Adrenal gland (tissue), 12 donors: ENCODE data around the gene ADCY2. TPM values are rescaled to one million over a fixed set of nuclear protein-coding genes. Genes with fewer than 3 reads are reported as not detected.

Source experiments
- DNase-seq, 7 donors: peaks; one replicate each; pipeline ENCODE4 v3.0.0-alpha.2; 2019 to 2020
- H3K27ac ChIP-seq, 5 donors: fragments of 200-600 bp; sonication (generic) in 4 of 5; 1 replicate in 3 of 5; 2 replicates in 2 of 5; pipeline versions ENCODE4 v1.5.1 to v1.8.0; 2016 to 2020; ENCODE audit warnings: mild to moderate bottlenecking in 1 of 5
- H3K27me3 ChIP-seq: fragments of 200-600 bp; 2 replicates; pipeline ENCODE4 v1.8.0; 2021
- H3K36me3 ChIP-seq, 2 donors: fragments of 200-600 bp; replicated peaks in 1 of 2; 1 replicate in 1 of 2; 2 replicates in 1 of 2; pipeline versions ENCODE4 v1.5.1 to v1.8.0; 2018 to 2022
- H3K4me1 ChIP-seq, 2 donors: fragments of 200-600 bp; replicated peaks in 1 of 2; 1 replicate in 1 of 2; 2 replicates in 1 of 2; pipeline versions ENCODE4 v1.5.1 to v1.8.0; 2018 to 2021
- H3K4me3 ChIP-seq, 4 donors: fragments of 200-600 bp; sonication (generic) in 3 of 4; one replicate each; pipeline ENCODE4 v1.5.1; 2016 to 2018
- H3K9me3 ChIP-seq, 3 donors: fragments of 200-600 bp; sonication (generic) in 1 of 3; replicated peaks in 1 of 3; 1 replicate in 2 of 3; 2 replicates in 1 of 3; pipeline versions ENCODE4 v1.5.1 to v1.8.0; 2016 to 2021
- CTCF ChIP-seq, 6 experiments: fragments of 450-650 bp in 4 of 6; fragments of 200-600 bp in 2 of 6; sonication (generic) in 1 of 6; IDR thresholded peaks; 1 replicate in 5 of 6; 2 replicates in 1 of 6; pipeline versions ENCODE4 v1.5.1 to v1.8.0; 2016 to 2021; ENCODE audit warnings: antibody characterized with exemption in 6 of 6, mild to moderate bottlenecking in 2 of 6, moderate library complexity in 1 of 6
- POLR2A ChIP-seq, 2 donors: fragments of 450-650 bp; IDR thresholded peaks; one replicate each; pipeline ENCODE4 v1.6.1; 2017; ENCODE audit warnings: antibody characterized with exemption in 2 of 2, mild to moderate bottlenecking in 2 of 2, moderate library complexity in 1 of 2
- WGBS, 4 donors: extraction: QIAGEN DNeasy Blood & Tissue Kit in 2 of 4; methylation state at CpG; one replicate each; pipeline versions ENCODE4 v1.1.5 to v1.1.7; 2013 to 2017; 5-methylcytosine and 5-hydroxymethylcytosine counted together
- intact Hi-C, 2 donors: fragments of 100-400 bp; cut with DNase I; formaldehyde crosslinking; loops; one replicate each; pipeline versions ENCODE4 v1.14.1 to v1.15.0; 2022 to 2023
- polyA plus RNA-seq, 3 donors: library from polyadenylated mRNA; stranded (reverse); fragments of 200-250 nt in 2 of 3; fragments of 350-450 nt in 1 of 3; fragmentation: Illumina TruSeq in 1 of 3; extraction: RNeasy Lipid Tissue Mini Kit (QIAGEN cat#74804) in 1 of 3; gene quantifications; one replicate each; pipeline ENCODE4 v1.2.3, GENCODE V29; 2013 to 2014
- total RNA-seq, 9 donors: library from RNA; depleted of rRNA in 4 of 9; stranded (reverse); fragments of >200 nt in 4 of 9; fragments of 120-200 nt in 1 of 9; fragmentation: NEBNext Ultra II Directional in 1 of 9; extraction: Animal tissue kit (Norgen Biotek cat#: 25700) in 1 of 9; gene quantifications; one replicate each; pipeline versions ENCODE4 v1.1.0 to v1.2.4, GENCODE V29; 2013 to 2023
- donor health status: healthy with polysubstance abuse.
- donor health status: Bipolar disorder and iron deficiency.
- donor health status: DM: yes; HTN: yes; CAD: no.
- donor health status: DM: no; HTN: no; CAD: no.
- donor health status: DM: no; HTN: no; CAD: no.
- donor health status: DM: yes; HTN: yes; CAD: no.

Gene ADCY2
- total and polyA plus RNA-seq, 12 donors = 0.85 to 6.6 (median 2.3) TPM

GRCh38 chr5:7405277-7405676, 9.3 kb downstream of the ADCY2 start:
- no peaks in the 10 kb centered on the region for H3K36me3 ChIP-seq

GRCh38 chr5:7410936-7411511, 15.1 kb downstream of the ADCY2 start:
- DNase-seq = no peak
- TF ChIP-seq CTCF (IDR thresholded peaks at IDR 0.05) = no peak
- no peak for TF ChIP-seq POLR2A (IDR thresholded peaks at IDR 0.05)
- 58 to 74% (median 71%) methylated on average over 5 of the region's 5 CpGs for WGBS, 4 donors

More at GRCh38 chr5:7405277-7405676, 9.3 kb downstream of the ADCY2 start:
- TF ChIP-seq CTCF (IDR thresholded peaks at IDR 0.05) (no peak), POLR2A (IDR thresholded peaks at IDR 0.05) (no peak)
- intact Hi-C loops = no loop called here
- Histone ChIP-seq H3K4me3 (no peak overlapping the region), H3K9me3 (no peaks in the 10 kb centered on the region), H3K27me3 (no peaks in the 10 kb centered on the region), H3K4me1 (no peaks in the 10 kb centered on the region), H3K27ac (no peak overlapping the region)
- DNase-seq = no peak
- WGBS, 4 donors = 69 to 89% (median 84%) methylated on average over 1 of the region's 1 CpG

DNA sequence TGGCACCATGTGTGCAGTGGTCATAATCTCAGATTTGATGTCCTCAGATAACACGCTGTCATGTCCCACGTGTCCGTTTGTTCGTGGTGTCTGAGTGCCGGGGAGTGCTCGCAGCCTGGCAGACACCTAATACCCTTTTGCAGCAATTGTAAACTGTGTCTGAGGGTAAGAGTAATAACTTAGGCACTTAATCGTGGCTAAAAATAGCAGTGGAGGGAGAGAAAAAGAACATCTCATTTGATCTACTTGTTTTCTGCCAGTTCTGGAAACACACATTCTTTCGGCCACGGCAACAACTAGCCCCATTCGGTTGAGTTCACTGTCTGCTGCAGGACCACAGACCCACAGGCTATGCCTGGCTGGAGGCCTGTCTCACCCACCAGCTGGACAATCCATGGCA, 16.5 kb downstream of the ADCY2 start:
- Histone ChIP-seq H3K27me3 (no peaks in the 10 kb centered on the region), H3K36me3 (no peaks in the 10 kb centered on the region), H3K4me3 (no peak overlapping the region), H3K9me3 (no peaks in the 10 kb centered on the region), H3K4me1 (no peaks in the 10 kb centered on the region), H3K27ac (no peak overlapping the region)
- intact Hi-C loops = no loop called here
- TF ChIP-seq POLR2A (IDR thresholded peaks at IDR 0.05) (no peak), CTCF (IDR thresholded peaks at IDR 0.05) (no peak)
- WGBS, 4 donors = 67 to 80% (median 74%) methylated on average over 10 of the region's 10 CpGs
- peak in 1 of 7 donors; percentile 67 for DNase-seq

More at GRCh38 chr5:7410936-7411511, 15.1 kb downstream of the ADCY2 start:
- Histone ChIP-seq H3K27me3 (no peaks in the 10 kb centered on the region), H3K4me1 (no peaks in the 10 kb centered on the region), H3K36me3 (no peaks in the 10 kb centered on the region), H3K9me3 (no peaks in the 10 kb centered on the region), H3K4me3 (no peak overlapping the region), H3K27ac (no peak overlapping the region)
- intact Hi-C loops = no loop called here

DNA sequence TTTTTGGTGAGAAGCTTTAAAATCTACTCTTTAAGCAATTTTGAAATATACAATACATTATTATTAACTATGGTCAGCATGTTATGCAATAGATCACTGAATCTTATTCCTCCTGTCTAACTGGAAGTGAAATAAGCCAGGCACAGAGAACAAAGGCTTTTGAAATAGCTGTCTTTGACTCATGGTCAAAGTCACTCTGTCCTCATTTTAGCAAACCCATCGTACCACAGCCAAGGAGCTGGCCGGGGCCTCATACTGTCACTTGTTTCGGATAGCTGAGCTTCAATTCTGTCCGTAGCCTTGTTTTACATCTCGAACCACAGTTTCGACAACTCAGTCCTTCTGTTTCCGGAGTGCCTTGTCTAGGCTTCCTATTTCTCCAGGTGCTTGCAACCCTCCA, 19.2 kb downstream of the ADCY2 start:
- Histone ChIP-seq H3K4me1 (no peaks in the 10 kb centered on the region), H3K4me3 (no peak overlapping the region), H3K36me3 (no peaks in the 10 kb centered on the region), H3K27me3 (no peaks in the 10 kb centered on the region), H3K27ac (no peak overlapping the region), H3K9me3 (no peaks in the 10 kb centered on the region)
- intact Hi-C loops = no loop called here
- no peak for DNase-seq
- TF ChIP-seq POLR2A (IDR thresholded peaks at IDR 0.05) (no peak), CTCF (IDR thresholded peaks at IDR 0.05) (no peak)
- 69 to 80% (median 78%) methylated on average over 7 of the region's 7 CpGs for WGBS, 4 donors
